CD4-positive, alpha-beta T cell treated with Interleukin-15 for 1 hour (primary cell): ENCODE data around the gene L3MBTL4.

Experiments used
- DNase-seq: peaks from one replicate; pipeline ENCODE4 v3.0.0-alpha.2; 2020

The L3MBTL4 gene

GRCh38 chr18:6363216-6363615 is 51.5 kb downstream of the L3MBTL4 start:
- DNase-seq, result no peak

DNA sequence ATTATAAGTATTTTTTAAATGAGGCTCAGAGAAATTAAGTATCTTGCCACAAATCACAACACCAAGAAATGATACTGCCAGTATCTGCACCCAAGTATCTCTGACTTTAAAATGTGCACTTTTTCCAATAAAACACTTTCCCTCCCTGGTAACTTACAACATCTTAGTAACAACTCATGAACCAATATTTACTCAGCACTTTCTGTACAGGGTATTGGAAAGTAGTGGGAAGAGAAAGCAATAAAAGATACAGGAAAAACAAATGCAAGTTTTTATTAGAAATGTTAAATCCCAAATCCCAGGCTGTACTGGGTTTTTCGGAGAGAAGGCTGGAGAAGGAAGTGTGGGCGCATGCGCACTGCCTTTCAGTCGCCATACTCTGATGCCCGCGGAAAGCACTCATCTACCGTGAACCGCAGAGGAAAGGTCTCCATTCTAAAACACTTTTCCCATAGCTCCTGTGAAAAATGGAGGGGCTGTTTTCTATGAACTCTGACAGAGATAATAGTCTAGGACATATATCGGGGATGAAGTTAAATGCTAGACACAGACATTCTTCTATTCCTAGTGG is 52.1 kb downstream of the L3MBTL4 start:
- DNase-seq, result no peak

- DNase-seq, result no peak
Observed at GRCh38 chr18:6357668-6358067, 57.0 kb downstream of the L3MBTL4 start.

DNA sequence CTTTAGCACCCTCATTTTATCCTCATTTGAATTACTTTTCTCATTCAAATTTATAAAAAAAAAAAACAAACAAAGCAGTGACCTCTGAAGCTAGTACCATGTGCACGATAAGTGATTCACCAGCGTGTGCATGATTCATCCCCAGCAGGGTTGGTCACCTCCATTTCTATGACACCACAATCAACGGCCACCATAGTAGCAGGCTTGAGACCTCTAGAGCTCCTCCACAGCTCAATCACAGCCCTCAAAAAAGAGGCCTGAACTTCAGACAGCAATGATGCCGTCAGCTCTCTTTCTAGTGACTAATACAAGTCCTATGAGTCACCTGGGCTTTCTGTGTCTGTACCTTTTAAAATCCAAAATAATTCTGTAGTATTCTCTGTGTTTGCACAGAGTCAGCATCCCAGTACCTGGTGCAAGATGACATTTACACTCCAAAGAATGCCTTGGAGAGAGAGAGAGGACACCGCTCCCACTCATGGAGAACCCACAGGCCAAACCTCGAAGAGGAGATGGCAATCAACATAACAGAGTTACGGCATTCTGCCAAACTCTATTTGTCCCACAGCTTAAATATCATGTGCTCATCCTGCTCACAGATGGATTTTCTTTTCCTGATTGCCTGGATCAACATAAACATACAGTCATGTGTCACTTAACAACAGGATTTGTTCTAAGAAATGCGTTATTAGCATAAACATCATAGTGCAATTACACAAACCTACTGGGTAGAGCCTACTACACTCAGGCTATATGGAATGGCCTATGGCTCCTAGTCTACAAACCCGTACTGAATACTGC is 58.7 kb downstream of the L3MBTL4 start:
- DNase-seq, result no peak

- no peak for DNase-seq
Observed at GRCh38 chr18:6352275-6352674, 62.4 kb downstream of the L3MBTL4 start.

- DNase-seq, result no peak
Observed at GRCh38 chr18:6342990-6343389, 71.7 kb downstream of the L3MBTL4 start.

GRCh38 chr18:6341709-6342108 is 73.0 kb downstream of the L3MBTL4 start:
- no peak for DNase-seq

- no peak for DNase-seq
Observed at GRCh38 chr18:6341303-6341702, 73.4 kb downstream of the L3MBTL4 start.

DNA sequence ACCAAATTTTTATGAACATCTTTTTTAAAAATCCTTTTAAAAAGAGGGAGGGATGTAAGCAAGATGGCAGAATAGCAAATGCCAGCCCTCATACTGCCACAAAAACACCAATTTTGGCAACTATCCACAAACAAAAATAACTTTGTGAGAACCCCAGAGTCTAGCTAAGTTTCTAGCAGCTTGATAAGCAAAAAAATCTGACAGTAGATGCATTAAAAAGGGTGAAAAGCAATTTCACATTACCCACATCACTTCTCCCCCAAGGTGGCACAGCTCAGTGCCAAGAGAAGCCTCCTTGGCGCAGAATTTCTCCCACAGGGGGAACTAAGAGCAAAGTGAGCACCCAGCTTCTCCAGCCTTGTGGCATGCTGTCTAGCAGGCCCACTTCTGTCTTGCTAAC is 74.6 kb downstream of the L3MBTL4 start:
- DNase-seq, result no peak

DNA sequence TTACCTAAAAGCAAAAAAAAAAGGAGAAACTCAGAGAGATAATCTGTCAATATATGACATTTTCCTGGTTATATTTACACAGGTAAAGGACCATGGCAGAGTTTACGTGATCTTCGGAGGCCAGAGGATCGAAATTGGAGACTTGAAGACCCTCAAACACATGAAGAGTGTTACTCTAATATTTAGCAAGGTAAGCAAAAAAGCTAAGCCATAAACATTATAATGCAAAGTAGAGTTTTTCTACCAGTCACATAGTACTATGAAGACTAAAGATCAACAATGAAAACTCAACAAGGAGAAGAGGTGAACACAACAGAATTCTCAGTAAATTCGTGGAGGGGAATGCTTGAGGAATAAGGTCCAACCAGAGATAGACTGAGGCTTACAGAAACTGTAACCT is 78.5 kb downstream of the L3MBTL4 start:
- DNase-seq, result no peak

DNA sequence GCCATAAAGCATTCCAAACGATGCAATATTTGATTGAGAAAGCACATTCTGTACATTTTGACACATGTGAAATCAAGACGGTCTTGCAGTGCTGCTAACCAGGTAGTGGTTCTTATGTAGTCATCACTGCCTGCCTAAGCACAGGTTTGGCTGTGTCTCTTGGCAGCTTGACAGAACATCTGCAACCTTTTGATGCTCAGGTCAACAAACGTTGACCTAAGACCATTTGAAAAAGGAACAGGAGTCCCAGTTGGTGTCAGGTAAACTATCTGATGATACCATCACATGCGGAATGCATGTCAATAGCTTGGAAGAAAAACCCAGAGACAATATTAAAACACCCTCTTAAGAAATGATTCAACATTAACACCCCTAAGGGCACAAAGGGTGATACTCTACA is 80.7 kb downstream of the L3MBTL4 start:
- DNase-seq, result no peak

DNA sequence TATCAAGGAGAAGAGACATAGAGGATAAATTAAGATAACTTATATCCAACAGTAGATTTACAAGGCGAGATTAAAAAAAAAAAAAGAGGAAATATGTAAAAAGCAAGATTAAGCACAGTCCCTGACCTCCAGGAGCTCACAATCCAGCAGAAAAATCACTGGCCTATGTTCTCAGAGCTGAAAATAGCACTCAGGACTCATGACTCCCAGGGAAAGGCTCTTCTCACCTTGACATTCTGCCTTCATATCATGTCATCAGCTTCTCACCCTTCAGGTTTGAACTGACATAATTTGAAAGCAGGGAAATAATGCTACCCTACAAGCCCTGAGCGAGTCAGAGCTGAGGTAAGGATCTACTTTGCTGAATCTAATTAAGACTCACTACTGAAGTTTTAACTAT is 82.8 kb downstream of the L3MBTL4 start:
- DNase-seq, result no peak

- no peak for DNase-seq
Observed at GRCh38 chr18:6330786-6331185, 83.9 kb downstream of the L3MBTL4 start.

GRCh38 chr18:6328621-6329010 is 86.1 kb downstream of the L3MBTL4 start:
- DNase-seq, result no peak

DNA sequence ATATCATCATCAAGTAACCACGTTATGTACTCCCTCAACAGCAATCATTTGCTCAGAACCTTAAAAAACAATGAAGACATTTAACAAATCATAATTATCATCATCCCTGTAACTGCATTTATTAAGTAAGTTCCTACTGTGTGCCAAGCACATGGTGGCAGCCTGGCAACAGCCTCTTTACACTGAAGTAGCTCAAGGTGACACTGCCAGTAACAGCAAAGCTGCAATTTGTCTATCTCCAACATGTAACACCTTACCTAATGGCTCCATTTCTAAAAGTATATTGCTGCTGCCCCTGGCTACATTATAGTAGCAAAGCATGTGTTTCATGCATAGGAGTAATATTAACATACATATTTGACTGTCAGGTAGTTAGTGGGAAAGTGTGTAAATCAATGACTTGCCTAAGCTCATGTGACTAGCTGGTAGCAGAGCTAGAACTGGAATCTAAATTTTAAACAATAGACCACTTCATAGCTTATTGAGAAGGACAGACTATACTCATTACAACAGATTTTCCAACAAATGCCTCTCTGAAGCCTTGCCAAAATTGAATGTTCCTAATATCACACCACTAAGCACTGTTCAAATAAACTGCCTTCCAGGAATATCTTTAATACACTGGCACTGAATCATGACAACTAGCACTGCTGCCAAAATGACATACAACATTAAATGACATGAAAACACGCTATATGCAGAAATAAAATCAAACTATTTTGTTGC is 86.7 kb downstream of the L3MBTL4 start:
- no peak for DNase-seq

GRCh38 chr18:6327485-6327884 is 87.2 kb downstream of the L3MBTL4 start:
- DNase-seq, result no peak

DNA sequence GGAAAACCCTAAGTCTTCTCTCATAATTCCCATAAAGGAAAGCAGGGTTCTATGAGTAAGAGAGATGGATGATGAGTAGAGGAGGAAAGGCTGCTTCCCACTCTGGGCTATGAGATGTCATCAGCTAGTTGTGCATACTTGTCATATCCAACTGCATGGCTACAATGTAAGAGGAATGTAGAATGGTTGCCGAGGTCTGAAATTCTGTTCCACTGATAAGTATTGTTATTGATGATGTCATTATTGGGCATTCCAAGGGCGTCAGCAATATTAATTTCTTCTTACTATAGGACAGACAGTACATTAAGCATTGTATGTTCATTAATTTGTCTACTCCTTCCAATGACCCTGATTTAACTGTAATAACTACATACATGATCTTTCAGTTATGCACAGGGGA is 88.1 kb downstream of the L3MBTL4 start:
- DNase-seq, result no peak

- DNase-seq, result no peak
Observed at GRCh38 chr18:6323319-6323889, 91.3 kb downstream of the L3MBTL4 start.

- no peak for DNase-seq
Observed at GRCh38 chr18:6315517-6316331, 99.0 kb downstream of the L3MBTL4 start.

DNA sequence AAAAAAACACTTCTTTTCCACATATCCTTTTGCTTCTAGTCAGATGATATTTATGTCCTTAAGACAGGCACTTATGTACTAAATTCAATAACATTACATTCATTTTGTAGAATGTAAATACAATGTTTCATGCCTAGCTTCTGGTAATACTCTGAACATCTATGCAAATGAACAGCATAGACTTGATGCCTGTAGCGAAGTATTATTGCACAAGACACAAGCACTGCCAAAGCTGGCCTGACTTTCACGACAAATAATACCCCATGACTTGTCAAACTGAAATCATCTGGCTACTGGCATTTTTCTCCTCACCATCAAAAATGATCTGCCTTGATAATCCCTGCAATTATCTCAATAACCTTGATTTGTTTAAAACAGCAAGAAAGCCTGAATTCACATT is 101.3 kb downstream of the L3MBTL4 start:
- no peak for DNase-seq

DNA sequence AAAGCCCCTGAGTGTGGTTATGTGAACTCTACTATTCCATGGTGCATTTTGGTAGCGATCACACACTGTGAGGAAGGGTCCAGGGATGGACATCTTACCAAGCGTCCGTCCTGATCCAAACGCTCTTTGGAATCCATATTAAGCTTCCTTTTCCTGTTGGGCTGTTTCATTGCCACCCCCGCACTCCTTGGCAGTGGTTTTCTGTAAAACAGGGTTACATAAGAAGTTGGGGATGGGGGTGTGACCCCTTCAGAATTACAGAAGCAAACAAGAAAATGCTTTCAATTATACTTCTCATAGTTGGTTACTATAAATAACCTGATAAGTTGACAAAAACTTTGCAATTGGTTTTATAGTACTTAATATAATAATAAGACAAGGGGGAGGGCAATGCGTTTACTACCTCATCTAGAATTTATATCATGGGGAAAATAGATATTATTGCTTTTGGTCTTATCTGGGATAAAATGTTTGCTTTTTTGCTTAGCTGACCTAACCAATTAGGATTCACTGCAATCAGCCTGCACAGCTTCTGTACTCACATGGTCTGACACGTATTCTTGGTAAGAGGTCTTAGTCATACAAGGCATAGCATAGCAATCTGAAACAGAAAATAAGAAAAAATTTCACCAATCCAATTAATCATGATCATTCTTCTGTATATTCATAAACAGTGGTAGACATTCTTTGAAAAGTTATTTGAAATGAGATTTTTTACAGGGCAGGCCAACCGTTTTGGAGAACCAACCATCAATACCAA is 103.1 kb downstream of the L3MBTL4 start:
- DNase-seq, result no peak

DNA sequence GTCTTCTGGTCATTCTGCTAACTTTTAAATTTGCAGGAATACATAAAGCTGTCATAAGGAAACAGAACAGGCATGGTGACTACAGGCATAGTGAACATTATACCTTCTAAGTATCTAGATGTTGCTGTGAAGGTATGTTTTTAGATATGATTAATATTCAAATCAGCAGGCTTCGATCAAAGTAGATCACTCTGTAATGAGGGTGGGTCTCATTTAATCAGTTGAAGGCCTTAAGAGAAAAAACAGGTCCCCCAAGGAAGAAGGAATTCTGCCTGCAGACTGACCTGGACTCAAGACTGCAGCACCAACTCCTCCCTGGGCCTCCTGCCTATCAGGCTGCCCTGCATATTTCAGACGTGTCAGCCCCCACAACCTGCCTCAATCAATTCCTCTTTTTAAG is 104.0 kb downstream of the L3MBTL4 start:
- DNase-seq, result no peak
